Neutrophil (primary cell): ENCODE results near the gene TRPT1.

Source experiments
- H3K27ac ChIP-seq: fragments of 200-600 bp; sonication (generic); 2 replicates; pipeline ENCODE4 v1.5.1; 2016; ENCODE audit warnings: mild to moderate bottlenecking, moderate library complexity
- H3K27me3 ChIP-seq: fragments of 200-600 bp; sonication (generic); 2 replicates; pipeline ENCODE4 v1.6.0; 2016; ENCODE audit warnings: mild to moderate bottlenecking
- H3K36me3 ChIP-seq: fragments of 200-600 bp; sonication (generic); 2 replicates; pipeline ENCODE4 v1.5.1; 2017
- H3K4me1 ChIP-seq, 2 experiments: fragments of 200-600 bp in 1 of 2; sonication (generic) in 1 of 2; 1 replicate in 1 of 2; 2 replicates in 1 of 2; pipeline versions ENCODE4 v1.5.1 to v1.6.1; 2013 to 2016; ENCODE audit warnings: low read depth in 1 of 2, low read length in 1 of 2, mild to moderate bottlenecking in 1 of 2, moderate library complexity in 1 of 2; ENCODE audit not compliant: control insufficient read depth in 1 of 2, insufficient read depth in 1 of 2
- H3K4me3 ChIP-seq, 2 experiments: fragments of 200-600 bp in 1 of 2; sonication (generic) in 1 of 2; 1 replicate in 1 of 2; 2 replicates in 1 of 2; pipeline ENCODE4 v1.5.1; 2013 to 2016; ENCODE audit warnings: low read depth in 1 of 2, low read length in 1 of 2, mild to moderate bottlenecking in 1 of 2, moderate library complexity in 1 of 2
- H3K9me3 ChIP-seq: fragments of 200-600 bp; sonication (generic); 2 replicates; pipeline ENCODE4 v1.5.1; 2016
- CTCF ChIP-seq: fragments of 200-600 bp; sonication (generic); IDR thresholded peaks from 2 replicates; pipeline ENCODE4 v1.5.1; 2016; ENCODE audit warnings: antibody characterized with exemption

TRPT1 gene

GRCh38 chr11:64251016-64251752 is 25.2 kb upstream of the TRPT1 start, which contains the start of gene PLCB3:
Gene PLCB3 (plus strand): TSS chr11:64251530. CDS start chr11:64251650, 120 bp downstream.
- no peaks in the 10 kb centered on the region for H3K9me3 ChIP-seq
- peak within 1 kb of the TSS; percentile 46 for H3K27ac ChIP-seq
- peaks cover 17% of the 10 kb centered on the region for H3K36me3 ChIP-seq
- TF ChIP-seq CTCF = peak; percentile 95
- H3K4me3 ChIP-seq = peak within 1 kb of the TSS; percentile 74 to 75
- H3K27me3 ChIP-seq = peaks cover 10% of the 10 kb centered on the region
- H3K4me1 ChIP-seq = peaks cover 35 to 44% of the 10 kb centered on the region in 2 experiments

- H3K27ac ChIP-seq = peak overlapping the region; percentile 46
- peaks cover 16% of the 10 kb centered on the region for H3K27me3 ChIP-seq
- TF ChIP-seq CTCF = no peak
- peaks cover 10% of the 10 kb centered on the region for H3K36me3 ChIP-seq
- H3K4me3 ChIP-seq = peak overlapping the region; percentile 58 to 75
- no peaks in the 10 kb centered on the region for H3K9me3 ChIP-seq
- H3K4me1 ChIP-seq = peaks cover 41 to 50% of the 10 kb centered on the region in 2 experiments
Measured at GRCh38 chr11:64250415-64251015, 24.5 kb upstream of the TRPT1 start.

- Histone ChIP-seq H3K4me3 (no peak overlapping the region), H3K4me1 (peaks cover 47 to 58% of the 10 kb centered on the region in 2 experiments), H3K9me3 (no peaks in the 10 kb centered on the region), H3K27ac (no peak overlapping the region), H3K27me3 (peaks cover 16% of the 10 kb centered on the region), H3K36me3 (peaks cover 3% of the 10 kb centered on the region)
- TF ChIP-seq CTCF = no peak
Measured at GRCh38 chr11:64249563-64250414, 23.8 kb upstream of the TRPT1 start.

GRCh38 chr11:64249038-64249437 is 23.1 kb upstream of the TRPT1 start:
- no peak overlapping the region for H3K4me3 ChIP-seq
- TF ChIP-seq CTCF = no peak
- no peaks in the 10 kb centered on the region for H3K36me3 ChIP-seq
- peaks cover 16% of the 10 kb centered on the region for H3K27me3 ChIP-seq
- H3K9me3 ChIP-seq = no peaks in the 10 kb centered on the region
- H3K27ac ChIP-seq = no peak overlapping the region
- peaks cover 47 to 59% of the 10 kb centered on the region in 2 experiments for H3K4me1 ChIP-seq

- TF ChIP-seq CTCF = no peak
- Histone ChIP-seq H3K27ac (no peak overlapping the region), H3K4me3 (no peak overlapping the region), H3K4me1 (peaks cover 47 to 59% of the 10 kb centered on the region in 2 experiments), H3K27me3 (peaks cover 16% of the 10 kb centered on the region), H3K9me3 (no peaks in the 10 kb centered on the region), H3K36me3 (no peaks in the 10 kb centered on the region)
Measured at GRCh38 chr11:64248578-64248977, 22.6 kb upstream of the TRPT1 start.
